ENCODE data around the gene GRIP2.

DNA sequence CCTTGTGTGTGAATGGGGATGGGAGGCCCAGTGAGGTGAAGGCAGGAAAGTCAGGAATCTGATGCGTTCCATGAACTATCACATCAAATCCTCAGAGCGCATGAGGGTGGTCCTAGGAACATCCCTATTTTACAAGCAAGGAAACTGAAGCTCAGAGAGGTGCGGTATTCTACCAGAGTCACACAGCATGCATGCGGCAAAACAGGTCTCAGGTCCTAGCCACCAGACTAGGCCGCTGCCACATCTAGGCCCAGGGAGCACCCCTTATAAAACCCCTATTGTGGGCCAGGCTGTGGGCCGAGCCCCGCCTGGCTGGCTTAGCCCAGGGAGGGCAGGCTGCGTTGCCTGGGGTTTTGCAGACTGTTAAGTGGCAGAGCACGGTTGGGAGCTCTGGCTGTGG, 17.9 kb upstream of the GRIP2 start:
- TF ChIP-seq CTCF (IDR thresholded peaks at IDR 0.05; ENCODE audit: low read length), result no peak
- TF ChIP-seq EZH2 (IDR thresholded peaks at IDR 0.05; ENCODE audit: borderline replicate concordance, low read length), result no peak

Data from OCI-LY1 (cell line).